ENCODE results near the gene LGR5.
A peak's percentile ranks its signal among the peaks of the same experiment; 100 is the strongest.
"Not testable (repeated sequence)": the region's sequence is repeated elsewhere in the genome, so short reads cannot be mapped to it uniquely, and the experiment has no call there.

Gene LGR5

GRCh38 chr12:71552728-71553501 lies 113.3 kb downstream of the LGR5 start:
- DNase-seq, result no peak

GRCh38 chr12:71555191-71555590 lies 115.6 kb downstream of the LGR5 start:
- no peak for DNase-seq

GRCh38 chr12:71555789-71556188 lies 116.2 kb downstream of the LGR5 start:
- DNase-seq, result not testable (repeated sequence)

- DNase-seq, result no peak
Measured at GRCh38 chr12:71556448-71556847, 116.8 kb downstream of the LGR5 start.

GRCh38 chr12:71556875-71557274 lies 117.3 kb downstream of the LGR5 start:
- no peak for DNase-seq

- no peak for DNase-seq
Measured at GRCh38 chr12:71558445-71558844, 118.8 kb downstream of the LGR5 start.

GRCh38 chr12:71562676-71563595 lies 123.3 kb downstream of the LGR5 start:
- DNase-seq, result peak in 1 of 3 experiments; percentile 61

- no peak for DNase-seq
Measured at GRCh38 chr12:71565535-71565934, 125.9 kb downstream of the LGR5 start.

- no peak for DNase-seq
Measured at GRCh38 chr12:71566655-71567054, 127.1 kb downstream of the LGR5 start.

- no peak for DNase-seq
Measured at GRCh38 chr12:71567537-71567936, 127.9 kb downstream of the LGR5 start.

GRCh38 chr12:71569885-71570284 lies 130.3 kb downstream of the LGR5 start:
- not testable (repeated sequence) for DNase-seq

GRCh38 chr12:71576496-71576895 lies 136.9 kb downstream of the LGR5 start:
- DNase-seq, result no peak

- peak in 1 of 3 experiments; percentile 15 for DNase-seq
Measured at GRCh38 chr12:71578694-71579258, 139.2 kb downstream of the LGR5 start.

GRCh38 chr12:71581206-71581605 lies 141.6 kb downstream of the LGR5 start:
- no peak for DNase-seq

- no peak for DNase-seq
Measured at GRCh38 chr12:71582925-71583324, 143.3 kb downstream of the LGR5 start.

GRCh38 chr12:71584356-71584755 lies 144.8 kb downstream of the LGR5 start:
- no peak for DNase-seq

- DNase-seq, result no peak
Measured at GRCh38 chr12:71585218-71585617, 145.6 kb downstream of the LGR5 start.

- DNase-seq, result no peak
Measured at GRCh38 chr12:71587012-71587411, 147.4 kb downstream of the LGR5 start.

- no peak for DNase-seq
Measured at GRCh38 chr12:71589478-71589881, 149.9 kb downstream of the LGR5 start.

GRCh38 chr12:71591601-71592000 lies 152.0 kb downstream of the LGR5 start:
- peak in 1 of 3 experiments; percentile 26 for DNase-seq

- no peak for DNase-seq
Measured at GRCh38 chr12:71592841-71593240, 153.2 kb downstream of the LGR5 start.

- peak in 1 of 3 experiments; percentile 25 for DNase-seq
Measured at GRCh38 chr12:71594214-71594948, 154.8 kb downstream of the LGR5 start.

GRCh38 chr12:71599210-71599609 lies 159.6 kb downstream of the LGR5 start:
- DNase-seq, result peak in 2 of 3 experiments; percentile 16 to 31
